Activated CD4-positive, alpha-beta T cell treated with anti-CD3 and anti-CD28 coated beads, Interleukin-2, amount 10 ng/mL, durations not matched to agents 24 days and 14 days (primary cell): Measurements from ENCODE around the gene IL4R. TPM values are rescaled to one million over a fixed set of nuclear protein-coding genes. Genes with fewer than 3 reads are reported as not detected.
A peak's percentile ranks its signal among the peaks of the same experiment; 100 is the strongest.

Experiments
- DNase-seq: peaks from one replicate; pipeline ENCODE4 v3.0.0; 2022
- H3K27ac Mint-ChIP-seq: one replicate; pipeline ENCODE4 v1.8.0; 2022; ENCODE audit warnings: mild to moderate bottlenecking, mixed read lengths
- H3K27me3 Mint-ChIP-seq: one replicate; pipeline ENCODE4 v1.8.0; 2022; ENCODE audit warnings: mixed read lengths
- H3K36me3 Mint-ChIP-seq: one replicate; pipeline ENCODE4 v1.8.0; 2022; ENCODE audit warnings: low read depth, mild to moderate bottlenecking, mixed read lengths
- H3K4me1 Mint-ChIP-seq: one replicate; pipeline ENCODE4 v1.8.0; 2021; ENCODE audit warnings: mixed read lengths
- H3K4me3 Mint-ChIP-seq: one replicate; pipeline ENCODE4 v1.8.0; 2022; ENCODE audit warnings: mild to moderate bottlenecking, moderate library complexity, mixed read lengths
- H3K9me3 Mint-ChIP-seq: one replicate; pipeline ENCODE4 v1.8.0; 2021; ENCODE audit warnings: mixed read lengths
- intact Hi-C: fragments of 100-400 bp; cut with micrococcal nuclease; formaldehyde crosslinking; loops from one replicate; pipeline ENCODE4 v1.15.1; 2023
- total RNA-seq: library from RNA; stranded (reverse); gene quantifications from 2 replicates; pipeline ENCODE4 v1.2.3, GENCODE V29; 2022

IL4R gene
- total RNA-seq, 1 donor from 2014 or later = 375 TPM

DNA sequence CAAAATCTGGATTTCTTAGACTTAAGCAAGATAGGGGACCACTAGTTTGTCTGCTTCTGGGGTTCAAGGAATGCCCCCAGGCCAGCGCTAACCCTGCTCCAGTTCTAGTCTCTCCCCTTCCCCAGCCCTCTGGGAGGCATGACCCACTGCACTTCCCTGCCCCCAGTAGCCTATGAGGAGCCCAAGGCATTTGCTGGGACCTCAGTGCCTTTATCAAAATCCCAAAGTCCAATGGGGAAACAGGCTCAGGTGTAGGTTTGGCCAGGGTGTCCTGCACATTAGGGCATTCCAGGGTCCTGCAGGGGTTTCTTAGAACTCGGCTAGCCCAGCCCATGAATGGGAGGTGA, 1.2 kb downstream of the IL4R start:
- DNase-seq = no peak
- intact Hi-C loops = loop anchor here (1.0 to 5.0 kb wide), 3 partner anchors 52 to 142 kb away; no protein-coding TSS in a partner anchor
- Mint-ChIP-seq H3K4me3 (peak overlapping the region; percentile 100), H3K9me3 (no peaks in the 10 kb centered on the region), H3K36me3 (peaks cover 55% of the 10 kb centered on the region), H3K4me1 (peaks cover 60% of the 10 kb centered on the region), H3K27me3 (no peaks in the 10 kb centered on the region), H3K27ac (peak overlapping the region; percentile 96)

DNA sequence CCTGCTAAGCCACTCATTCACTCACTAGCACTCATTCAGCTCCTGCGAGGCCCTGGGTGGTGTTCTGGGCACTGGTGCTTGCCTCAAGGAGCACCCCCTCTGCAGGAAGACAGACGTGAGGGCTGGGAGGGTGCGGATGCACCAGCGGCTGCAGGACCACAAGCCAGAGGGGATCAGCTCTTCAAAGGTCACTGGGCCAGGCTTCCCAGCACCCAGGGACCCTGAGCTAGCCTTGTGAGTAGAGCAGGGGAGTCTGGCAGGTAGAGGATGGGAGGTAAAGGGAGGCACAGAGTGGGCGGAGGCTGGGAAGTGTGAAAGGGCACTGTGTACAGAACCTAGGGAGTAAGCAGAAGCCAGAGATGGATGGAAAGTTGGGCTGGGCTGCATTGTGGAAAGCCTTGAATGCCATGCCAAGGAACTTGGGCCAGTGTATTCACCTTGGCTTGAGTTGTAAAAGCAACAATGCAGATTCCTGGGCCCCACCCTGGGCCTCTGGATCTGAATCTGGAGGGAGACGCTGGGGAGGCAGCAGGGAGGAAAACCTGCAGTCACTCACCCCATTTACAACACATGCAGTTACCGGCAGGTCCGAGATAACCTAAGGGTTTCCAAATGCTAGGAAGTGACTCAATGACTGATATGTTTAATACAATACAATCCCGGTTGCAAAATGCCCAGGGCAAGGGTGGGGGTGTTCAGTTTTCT, 1.7 kb downstream of the IL4R start:
- peak overlapping the region; percentile 96 for H3K27ac Mint-ChIP-seq
- H3K9me3 Mint-ChIP-seq = no peaks in the 10 kb centered on the region
- peaks cover 59% of the 10 kb centered on the region for H3K36me3 Mint-ChIP-seq

DNA sequence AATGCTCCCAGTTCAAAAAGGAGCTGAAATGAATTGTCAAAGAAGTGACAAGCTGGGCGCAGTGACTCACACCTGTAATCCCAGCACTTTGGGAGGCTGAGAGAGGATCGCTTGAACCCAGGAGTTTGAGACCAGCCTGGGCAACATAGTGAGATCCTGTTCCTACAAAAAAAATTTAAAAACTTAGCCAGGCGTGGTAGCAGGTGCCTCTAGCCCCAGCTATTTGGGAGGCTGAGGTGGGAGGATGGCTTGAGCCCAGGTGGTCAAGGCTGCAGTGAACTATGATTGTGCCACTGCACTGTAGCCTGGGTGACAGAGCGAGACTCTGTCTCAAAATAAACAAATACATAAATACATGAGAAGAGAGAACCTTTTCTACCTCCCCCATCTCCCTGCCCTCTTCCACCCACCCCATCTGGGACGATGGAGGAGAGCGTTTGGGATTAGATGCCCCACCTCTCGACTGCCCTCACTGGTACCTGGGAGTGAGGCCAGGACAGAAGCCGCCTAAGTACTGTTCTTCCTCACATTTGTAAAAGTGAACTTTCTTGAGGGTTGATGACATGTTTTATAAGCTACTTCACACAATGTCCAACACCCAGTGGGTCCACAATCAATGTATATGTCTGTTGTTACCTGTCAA, 2.4 kb downstream of the IL4R start:
- DNase-seq = peak; percentile 70
- no peaks in the 10 kb centered on the region for H3K27me3 Mint-ChIP-seq
- no peaks in the 10 kb centered on the region for H3K9me3 Mint-ChIP-seq
- peaks cover 62% of the 10 kb centered on the region for H3K4me1 Mint-ChIP-seq
- H3K27ac Mint-ChIP-seq = peak overlapping the region; percentile 96
- intact Hi-C loops = loop anchor here (5.0 kb wide), 1 partner anchor 141 kb away; no protein-coding TSS in a partner anchor
- H3K36me3 Mint-ChIP-seq = peaks cover 66% of the 10 kb centered on the region
- H3K4me3 Mint-ChIP-seq = peak overlapping the region; percentile 100

More for the DNA sequence above, 1.7 kb downstream of the IL4R start:
- peaks cover 61% of the 10 kb centered on the region for H3K4me1 Mint-ChIP-seq
- peak overlapping the region; percentile 100 for H3K4me3 Mint-ChIP-seq
- peak; percentile 90 for DNase-seq
- intact Hi-C loops = loop anchor here (5.0 kb wide), 1 partner anchor 142 kb away; no protein-coding TSS in a partner anchor
- H3K27me3 Mint-ChIP-seq = no peaks in the 10 kb centered on the region

DNA sequence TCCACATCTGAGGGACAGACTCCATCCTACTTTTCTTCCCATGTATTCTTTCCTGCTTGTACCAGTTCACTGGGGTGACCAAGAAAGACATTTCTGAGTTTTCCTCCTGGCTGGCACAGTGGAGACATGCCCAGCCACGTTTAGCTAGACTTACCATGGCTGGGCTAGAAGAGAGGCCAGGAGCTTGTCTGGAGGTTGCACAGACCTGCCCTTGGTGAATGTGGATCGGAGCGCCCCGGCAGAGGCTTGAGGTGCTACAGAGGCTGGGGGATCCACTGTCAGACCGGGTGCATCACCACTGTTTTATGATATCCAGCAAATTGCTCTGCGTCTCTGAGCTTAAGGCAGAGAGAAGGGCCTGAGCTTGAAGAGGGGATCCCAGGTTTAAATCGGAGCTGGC, 3.5 kb downstream of the IL4R start:
- Mint-ChIP-seq H3K4me3 (peak overlapping the region; percentile 100), H3K27me3 (no peaks in the 10 kb centered on the region), H3K27ac (peak overlapping the region; percentile 96), H3K4me1 (peaks cover 62% of the 10 kb centered on the region), H3K9me3 (no peaks in the 10 kb centered on the region), H3K36me3 (peaks cover 78% of the 10 kb centered on the region)
- DNase-seq = peak; percentile 76
- intact Hi-C loops = loop anchor here (5.0 kb wide), 1 partner anchor 140 kb away; no protein-coding TSS in a partner anchor

DNA sequence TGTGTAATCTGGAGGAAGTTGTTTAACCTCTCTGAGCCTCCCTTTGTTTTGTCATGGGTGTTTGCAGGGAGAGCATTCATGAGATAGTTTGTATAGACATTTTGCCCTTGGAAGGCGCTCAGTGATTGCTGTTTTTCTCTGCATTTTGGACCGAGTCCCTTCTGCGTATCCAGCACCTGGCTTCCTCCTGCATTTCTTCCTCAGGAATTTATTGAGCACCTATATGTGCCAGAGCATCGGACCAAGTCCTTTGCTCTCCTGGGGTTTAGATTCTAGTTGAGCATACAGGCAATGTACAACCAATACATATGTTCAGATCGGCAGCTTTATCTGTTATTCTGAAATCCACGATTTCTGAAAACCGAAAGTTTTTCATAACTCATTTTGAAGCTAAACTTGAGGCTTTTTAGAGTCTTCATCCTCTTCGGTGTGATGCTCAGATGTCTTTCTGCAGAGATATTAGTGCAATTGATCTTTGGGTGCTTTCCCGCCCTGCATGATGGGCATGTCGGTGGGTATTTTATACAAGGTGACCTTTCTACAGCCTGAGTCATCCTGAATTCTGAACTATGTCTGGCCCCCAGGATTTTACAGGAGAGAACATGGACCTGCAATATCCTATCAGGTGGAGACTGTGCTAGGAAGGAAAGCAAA, 4.1 kb downstream of the IL4R start:
- intact Hi-C loops = loop anchor here (1.0 to 5.0 kb wide), 10 partner anchors 9 to 149 kb away; partner anchors contain the start of gene KDM8
- DNase-seq = no peak
- peaks cover 62% of the 10 kb centered on the region for H3K4me1 Mint-ChIP-seq

DNA sequence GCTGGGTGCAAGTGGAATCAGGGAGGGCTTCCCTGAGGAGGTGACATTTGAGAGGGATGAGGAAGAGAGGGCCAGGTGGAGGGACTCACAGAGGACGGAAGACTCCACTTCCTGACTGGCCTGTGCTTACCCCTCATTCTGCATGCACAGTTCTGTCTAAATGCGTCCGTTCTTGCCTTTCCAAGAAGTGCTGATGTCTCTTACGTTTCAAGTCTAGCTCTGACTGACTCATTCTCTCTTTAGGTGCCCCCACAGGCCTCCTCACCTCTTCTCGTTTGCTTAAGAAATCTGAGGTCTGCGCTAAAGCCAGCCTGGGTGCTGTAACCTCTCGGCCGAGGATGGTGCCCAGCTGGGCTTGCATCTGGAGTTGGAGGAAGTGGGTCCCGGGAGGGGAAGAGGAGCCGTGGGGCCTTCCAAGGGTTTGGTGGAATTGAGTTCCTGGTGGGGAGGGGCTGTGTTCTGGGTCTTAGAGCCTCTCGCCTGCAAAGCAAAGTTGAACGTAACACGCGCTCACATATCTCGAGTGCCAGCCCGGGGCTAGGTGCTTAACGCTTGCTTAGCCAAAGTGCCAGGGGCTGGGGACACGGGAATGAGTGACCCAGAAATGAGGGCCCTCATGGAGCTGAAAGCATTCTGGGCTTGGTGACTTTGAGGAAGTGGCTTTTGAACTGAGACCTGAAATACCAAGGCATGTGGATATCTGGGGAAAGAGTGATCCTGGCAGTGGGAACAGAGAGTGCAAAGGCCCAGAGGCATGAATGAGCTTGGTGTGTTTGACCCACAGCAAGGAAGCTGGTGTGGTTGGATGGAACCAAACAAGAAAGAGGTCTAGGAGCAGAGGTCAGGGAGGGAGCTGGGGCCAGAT, 4.8 kb downstream of the IL4R start:
- Mint-ChIP-seq H3K9me3 (no peaks in the 10 kb centered on the region), H3K4me3 (peak overlapping the region; percentile 100), H3K36me3 (peaks cover 89% of the 10 kb centered on the region), H3K27ac (peak overlapping the region; percentile 96), H3K4me1 (peaks cover 62% of the 10 kb centered on the region), H3K27me3 (no peaks in the 10 kb centered on the region)
- DNase-seq = peak; percentile 89
- intact Hi-C loops = loop anchor here (1.0 to 5.0 kb wide), 10 partner anchors 9 to 149 kb away; partner anchors contain the start of gene KDM8

More for the DNA sequence above, 4.1 kb downstream of the IL4R start:
- Mint-ChIP-seq H3K4me3 (peak overlapping the region; percentile 100), H3K27me3 (no peaks in the 10 kb centered on the region), H3K36me3 (peaks cover 82% of the 10 kb centered on the region), H3K9me3 (no peaks in the 10 kb centered on the region), H3K27ac (peak overlapping the region; percentile 96)

DNA sequence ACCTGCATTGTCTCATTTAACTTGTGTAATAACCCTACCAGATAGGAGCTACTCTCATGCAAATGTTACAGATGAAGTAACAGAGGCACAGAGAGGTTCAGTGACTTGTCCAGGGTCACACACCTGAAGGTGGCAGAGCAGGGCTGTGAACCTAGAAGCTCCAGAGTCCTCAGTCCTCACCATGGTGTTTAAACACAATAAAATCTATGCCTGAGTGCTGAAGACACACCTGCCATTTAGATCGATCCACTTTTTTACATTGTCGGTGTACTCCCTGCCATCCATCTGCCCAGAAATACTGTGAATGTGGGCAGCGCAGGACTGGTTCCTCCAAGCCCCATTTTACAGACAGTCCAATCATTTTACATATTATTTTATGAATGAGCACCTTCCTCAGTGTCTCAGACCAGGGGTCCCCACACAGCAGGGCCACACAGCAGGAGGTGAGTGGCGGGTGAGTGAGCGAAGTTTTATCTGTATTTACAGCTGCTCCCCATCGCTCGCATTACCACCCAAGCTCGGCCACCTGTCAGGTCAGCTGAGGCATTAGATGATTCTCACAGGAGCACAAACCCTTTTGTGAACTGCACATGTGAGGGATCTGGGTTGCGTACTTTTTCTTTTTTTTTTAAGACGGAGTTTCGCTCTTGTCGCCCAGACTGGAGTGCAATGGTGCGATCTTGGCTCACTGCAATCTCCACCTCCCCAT, 5.6 kb downstream of the IL4R start:
- peaks cover 69% of the 10 kb centered on the region for H3K4me1 Mint-ChIP-seq
- peak overlapping the region; percentile 96 for H3K27ac Mint-ChIP-seq
- H3K9me3 Mint-ChIP-seq = no peaks in the 10 kb centered on the region
- H3K4me3 Mint-ChIP-seq = peak overlapping the region; percentile 100
- H3K36me3 Mint-ChIP-seq = peaks cover 93% of the 10 kb centered on the region
- no peaks in the 10 kb centered on the region for H3K27me3 Mint-ChIP-seq
- no peak for DNase-seq
- intact Hi-C loops = loop anchor here (5.0 kb wide), 1 partner anchor 138 kb away; no protein-coding TSS in a partner anchor

DNA sequence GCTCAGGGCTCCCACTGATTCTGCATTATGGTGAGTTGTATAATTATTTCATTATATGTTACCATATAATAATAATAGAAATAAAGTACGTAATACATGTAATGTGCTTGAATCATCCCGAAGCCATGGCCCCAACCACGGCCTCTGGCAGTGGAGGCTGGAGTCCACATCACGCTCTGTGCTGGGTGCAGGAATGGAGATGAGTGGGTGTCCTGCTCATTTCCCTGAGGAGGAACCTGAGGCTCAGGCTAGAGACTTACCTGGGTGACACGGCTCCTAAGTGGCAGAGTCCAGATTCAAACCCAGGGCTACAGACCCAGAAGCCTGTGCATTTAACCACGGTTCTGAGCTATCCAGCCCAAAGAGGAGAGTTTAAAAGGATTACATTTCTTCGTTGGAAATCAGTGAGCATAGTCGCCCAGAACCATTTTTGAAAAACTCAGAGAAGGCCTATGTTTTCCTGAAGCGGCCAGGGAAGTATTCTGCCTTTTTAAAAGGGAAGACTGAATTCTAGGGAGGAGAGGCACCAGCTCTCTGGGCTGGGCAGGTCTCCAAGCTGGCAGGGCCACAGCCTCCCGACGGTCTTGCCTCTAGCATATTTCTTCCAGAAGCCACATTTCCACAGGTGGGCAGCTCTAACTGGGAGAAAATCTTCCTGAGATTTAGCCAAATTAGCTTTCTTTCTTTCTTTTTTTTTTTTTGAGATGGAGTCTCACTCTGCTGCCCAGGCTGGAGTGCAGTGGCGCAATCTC, 6.7 kb downstream of the IL4R start:
- Mint-ChIP-seq H3K9me3 (no peaks in the 10 kb centered on the region), H3K27ac (peak overlapping the region; percentile 87), H3K4me3 (peak overlapping the region; percentile 100), H3K27me3 (no peaks in the 10 kb centered on the region), H3K4me1 (peaks cover 69% of the 10 kb centered on the region), H3K36me3 (peaks cover 93% of the 10 kb centered on the region)
- DNase-seq = no peak
- intact Hi-C loops = no loop called here

DNA sequence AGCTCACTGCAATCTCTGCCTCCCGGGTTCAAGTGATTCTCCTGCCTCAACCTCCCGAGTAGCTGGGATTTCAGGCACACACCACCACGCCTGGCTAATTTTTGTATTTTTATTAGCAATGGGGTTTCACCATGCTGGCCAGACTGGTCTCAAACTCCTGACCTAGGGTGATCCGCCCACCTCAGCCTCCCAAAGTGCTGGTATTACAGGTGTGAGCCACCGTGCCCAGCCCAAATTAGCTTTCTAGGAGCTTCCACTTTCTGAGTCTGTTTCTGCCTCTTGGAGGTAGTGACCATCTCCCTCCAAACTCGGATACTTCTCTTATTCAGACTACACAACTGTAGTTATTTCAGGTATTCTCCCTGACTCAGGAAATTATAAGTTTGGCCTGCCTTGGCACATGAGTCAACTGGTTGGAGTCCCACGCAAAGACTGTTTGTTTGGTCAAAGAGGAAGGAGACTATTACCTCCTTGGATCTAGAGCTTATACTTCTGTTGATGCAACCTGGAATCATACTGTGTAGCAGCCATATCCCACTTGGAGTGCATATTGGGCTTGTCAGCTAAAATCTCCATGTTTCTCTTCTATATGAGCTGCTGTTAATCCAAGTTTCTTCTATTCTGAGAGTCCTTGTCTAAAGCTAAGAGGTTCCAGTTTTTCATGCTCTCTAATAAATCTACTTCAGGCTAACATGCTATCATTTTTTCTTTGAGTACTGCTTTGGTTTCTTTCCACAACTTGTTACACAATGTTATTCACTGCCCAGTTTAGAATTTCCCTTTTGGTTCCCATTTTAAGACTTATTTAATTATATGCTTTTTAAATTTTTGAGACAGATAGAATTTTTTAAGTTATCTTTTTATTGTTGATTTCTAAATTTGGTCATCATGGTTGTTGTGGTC, 7.5 kb downstream of the IL4R start:
- H3K27me3 Mint-ChIP-seq = no peaks in the 10 kb centered on the region
- peaks cover 92% of the 10 kb centered on the region for H3K36me3 Mint-ChIP-seq
- peak overlapping the region; percentile 73 for H3K4me3 Mint-ChIP-seq
- no peaks in the 10 kb centered on the region for H3K9me3 Mint-ChIP-seq
- peaks cover 74% of the 10 kb centered on the region for H3K4me1 Mint-ChIP-seq
- intact Hi-C loops = no loop called here
- H3K27ac Mint-ChIP-seq = peak overlapping the region; percentile 65
- DNase-seq = no peak

DNA sequence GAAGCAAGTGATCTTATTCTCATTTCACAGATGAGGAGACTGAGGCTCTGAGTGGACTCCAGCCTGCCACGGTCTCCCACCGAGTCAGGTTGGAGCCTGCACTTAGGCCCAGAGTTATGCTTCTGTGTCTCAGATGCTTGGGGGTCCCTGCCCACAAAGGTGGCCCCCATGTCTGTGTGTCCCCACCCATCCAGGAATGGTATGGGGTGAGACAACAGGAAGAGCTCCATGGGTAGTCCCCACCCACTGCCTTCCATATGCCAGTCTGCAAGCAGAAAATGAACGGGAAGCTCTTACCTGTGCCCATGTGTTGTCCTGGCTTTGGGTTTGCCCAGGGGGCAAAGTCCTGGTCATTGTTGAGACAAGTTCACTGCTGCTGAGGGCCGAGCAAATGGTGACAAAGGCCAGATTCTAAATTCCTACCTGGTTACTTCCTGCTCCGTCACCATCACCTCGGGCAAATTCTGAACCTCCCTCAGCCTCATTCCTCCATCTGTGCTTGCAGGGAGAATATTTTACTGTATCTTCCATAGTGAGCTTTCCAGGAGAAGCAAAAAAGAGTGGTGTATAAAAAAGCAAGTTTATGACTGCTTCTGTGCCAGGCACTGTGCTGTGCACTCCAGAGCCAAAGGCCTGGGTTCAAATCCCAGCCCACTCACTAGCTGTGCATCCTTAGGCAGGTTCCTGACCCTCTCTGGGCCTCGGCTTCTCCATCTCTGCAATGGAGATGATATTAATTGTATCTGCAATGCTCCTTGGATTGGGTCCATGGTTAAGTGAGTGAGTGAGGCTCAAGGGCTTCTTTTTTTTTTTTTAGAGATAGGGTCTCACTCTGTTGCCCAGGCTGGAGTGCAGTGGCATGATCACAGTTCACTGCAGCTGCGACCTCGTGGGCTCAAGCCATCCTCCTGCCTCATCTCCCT, 9.3 kb downstream of the IL4R start:
- peaks cover 90% of the 10 kb centered on the region for H3K36me3 Mint-ChIP-seq
- peak overlapping the region; percentile 72 for H3K4me3 Mint-ChIP-seq
- peaks cover 79% of the 10 kb centered on the region for H3K4me1 Mint-ChIP-seq
- no peaks in the 10 kb centered on the region for H3K27me3 Mint-ChIP-seq
- intact Hi-C loops = no loop called here
- H3K9me3 Mint-ChIP-seq = no peaks in the 10 kb centered on the region
- no peak for DNase-seq
- peak overlapping the region; percentile 88 for H3K27ac Mint-ChIP-seq
